Measurements from ENCODE around the gene MBD3L2.
"Not testable (repeated sequence)": the region's sequence is repeated elsewhere in the genome, so short reads cannot be mapped to it uniquely, and the experiment has no call there.

MBD3L2 gene

GRCh38 chr19:7059977-7060376 is 10.9 kb downstream of the MBD3L2 start:
- in situ Hi-C loops (cut with HindIII; ENCODE audit: low sequenced_read_pairs); H3K4me3 ChIP-seq (ENCODE audit: low read depth, low read length); DNase-seq (ENCODE audit: low read depth): not testable (repeated sequence)

- TF ChIP-seq CTCF (IDR thresholded peaks at IDR 0.05; ENCODE audit: low read depth, low read length, missing control alignments): no peak
- DNase-seq (ENCODE audit: low read depth): no peak
- H3K4me3 ChIP-seq (ENCODE audit: low read depth, low read length): no peak overlapping the region
- in situ Hi-C loops (cut with HindIII; ENCODE audit: low sequenced_read_pairs): no loop called here
Measured at GRCh38 chr19:7063339-7063738, 14.2 kb downstream of the MBD3L2 start.

GRCh38 chr19:7063764-7064418 is 14.8 kb downstream of the MBD3L2 start:
- H3K4me3 ChIP-seq (ENCODE audit: low read depth, low read length): no peak overlapping the region
- in situ Hi-C loops (cut with HindIII; ENCODE audit: low sequenced_read_pairs): no loop called here
- DNase-seq (ENCODE audit: low read depth): no peak
- no peak for TF ChIP-seq CTCF (IDR thresholded peaks at IDR 0.05; ENCODE audit: low read depth, low read length, missing control alignments)

- in situ Hi-C loops (cut with HindIII; ENCODE audit: low sequenced_read_pairs); DNase-seq (ENCODE audit: low read depth); H3K4me3 ChIP-seq (ENCODE audit: low read depth, low read length): not testable (repeated sequence)
- peak; percentile 15 for TF ChIP-seq CTCF (IDR thresholded peaks at IDR 0.05; ENCODE audit: low read depth, low read length, missing control alignments)
Measured at GRCh38 chr19:7067122-7067521, 18.0 kb downstream of the MBD3L2 start.

- TF ChIP-seq CTCF (IDR thresholded peaks at IDR 0.05; ENCODE audit: low read depth, low read length, missing control alignments): no peak
- in situ Hi-C loops (cut with HindIII; ENCODE audit: low sequenced_read_pairs): no loop called here
- no peak overlapping the region for H3K4me3 ChIP-seq (ENCODE audit: low read depth, low read length)
- no peak for DNase-seq (ENCODE audit: low read depth)
Measured at GRCh38 chr19:7067716-7068115, 18.6 kb downstream of the MBD3L2 start.

- in situ Hi-C loops (cut with HindIII; ENCODE audit: low sequenced_read_pairs): no loop called here
- no peak for TF ChIP-seq CTCF (IDR thresholded peaks at IDR 0.05; ENCODE audit: low read depth, low read length, missing control alignments)
- DNase-seq (ENCODE audit: low read depth): no peak
- H3K4me3 ChIP-seq (ENCODE audit: low read depth, low read length): peak overlapping the region; percentile 95
Measured at GRCh38 chr19:7068599-7068998, 19.5 kb downstream of the MBD3L2 start.

GRCh38 chr19:7069042-7069903 is 20.2 kb downstream of the MBD3L2 start, which contains the start of gene ZNF557:
Gene ZNF557 (plus strand): TSS chr19:7069703. CDS start chr19:7075075, 5,372 bp downstream.
- no peak for TF ChIP-seq CTCF (IDR thresholded peaks at IDR 0.05; ENCODE audit: low read depth, low read length, missing control alignments)
- in situ Hi-C loops (cut with HindIII; ENCODE audit: low sequenced_read_pairs): no loop called here
- DNase-seq (ENCODE audit: low read depth): peak; percentile 92
- H3K4me3 ChIP-seq (ENCODE audit: low read depth, low read length): peak within 1 kb of the TSS; percentile 95
